Neuronal stem cell (in vitro differentiated cells): ENCODE results near the gene MAPKAPK3.

ENCODE experiments used
- DNase-seq: peaks from one replicate; pipeline ENCODE4 v3.0.0-alpha.2; 2013; ENCODE audit warnings: low spot score
- H2AFZ ChIP-seq: one replicate; pipeline ENCODE4 v1.6.1; 2013; ENCODE audit warnings: mild to moderate bottlenecking, low read length, inconsistent platforms
- H2AK5ac ChIP-seq: 2 replicates; pipeline ENCODE4 v1.6.1; 2013; ENCODE audit warnings: low read depth, mild to moderate bottlenecking, inconsistent platforms, low read length, moderate library complexity, mixed read lengths
- H2BK120ac ChIP-seq: 2 replicates; pipeline ENCODE4 v1.6.1; 2013; ENCODE audit warnings: low read depth, mild to moderate bottlenecking, inconsistent platforms, low read length, moderate library complexity, mixed read lengths
- H2BK12ac ChIP-seq: one replicate; pipeline ENCODE4 v1.6.1; 2013; ENCODE audit warnings: low read length, inconsistent platforms
- H2BK15ac ChIP-seq: 2 replicates; pipeline ENCODE4 v1.6.1; 2013; ENCODE audit warnings: mild to moderate bottlenecking, low read length, inconsistent platforms, mixed read lengths
- H2BK5ac ChIP-seq: one replicate; pipeline ENCODE4 v1.6.1; 2013; ENCODE audit warnings: inconsistent platforms, mild to moderate bottlenecking, low read length, moderate library complexity
- H3K14ac ChIP-seq: one replicate; pipeline ENCODE4 v1.6.1; 2013; ENCODE audit warnings: low read length, inconsistent platforms
- H3K18ac ChIP-seq: 2 replicates; pipeline ENCODE4 v1.6.1; 2013; ENCODE audit warnings: low read length, inconsistent platforms
- H3K23ac ChIP-seq: 2 replicates; pipeline ENCODE4 v1.6.1; 2013; ENCODE audit warnings: low read depth, mild to moderate bottlenecking, mixed read lengths, low read length, inconsistent platforms; ENCODE audit not compliant: poor library complexity
- H3K27ac ChIP-seq: replicated peaks from 3 replicates; pipeline ENCODE4 v1.5.1; 2013; ENCODE audit warnings: low read length, inconsistent platforms
- H3K27me3 ChIP-seq, 3 experiments: 2 replicates each; pipeline ENCODE4 v1.6.1; 2013; ENCODE audit warnings: low read length in 3 of 3, mild to moderate bottlenecking in 2 of 3, inconsistent platforms in 1 of 3, low read depth in 1 of 3, mixed read lengths in 1 of 3, moderate library complexity in 1 of 3; ENCODE audit not compliant: control insufficient read depth in 3 of 3, insufficient read depth in 3 of 3
- H3K36me3 ChIP-seq, 2 donors: replicated peaks in 1 of 2; 2 replicates each; pipeline ENCODE4 v1.6.1; 2013; ENCODE audit warnings: low read length in 2 of 2; ENCODE audit not compliant: control insufficient read depth in 2 of 2, insufficient read depth in 2 of 2
- H3K4ac ChIP-seq: 2 replicates; pipeline ENCODE4 v1.6.1; 2013; ENCODE audit warnings: inconsistent platforms, mild to moderate bottlenecking, low read length, moderate library complexity
- H3K4me1 ChIP-seq, 2 donors: 1 replicate in 1 of 2; 2 replicates in 1 of 2; pipeline ENCODE4 v1.6.1; 2013; ENCODE audit warnings: low read length in 2 of 2, low read depth in 1 of 2; ENCODE audit not compliant: control insufficient read depth in 2 of 2, insufficient read depth in 1 of 2
- H3K4me2 ChIP-seq: one replicate; pipeline ENCODE4 v1.6.1; 2013; ENCODE audit warnings: mild to moderate bottlenecking, low read length, inconsistent platforms; ENCODE audit not compliant: insufficient read depth, poor library complexity, severe bottlenecking
- H3K4me3 ChIP-seq, 2 donors: 2 replicates each; pipeline ENCODE4 v1.5.1; 2013; ENCODE audit warnings: low read length in 2 of 2, mild to moderate bottlenecking in 2 of 2, inconsistent platforms in 1 of 2, moderate library complexity in 1 of 2
- H3K79me1 ChIP-seq: one replicate; pipeline ENCODE4 v1.6.1; 2013; ENCODE audit warnings: low read depth, mild to moderate bottlenecking, inconsistent platforms, low read length, moderate library complexity
- H3K9ac ChIP-seq: one replicate; pipeline ENCODE4 v1.6.1; 2013; ENCODE audit warnings: mild to moderate bottlenecking, low read depth, low read length, inconsistent platforms; ENCODE audit not compliant: poor library complexity
- H3K9me3 ChIP-seq, 2 donors: replicated peaks in 1 of 2; 2 replicates each; pipeline versions ENCODE3 to v1.6.1; 2013; ENCODE audit warnings: low read length in 2 of 2, mild to moderate bottlenecking in 2 of 2, inconsistent platforms in 1 of 2, low read depth in 1 of 2, mixed read lengths in 1 of 2, moderate library complexity in 1 of 2; ENCODE audit not compliant: control insufficient read depth in 2 of 2, insufficient read depth in 1 of 2
- H4K8ac ChIP-seq: one replicate; pipeline ENCODE4 v1.6.1; 2013; ENCODE audit warnings: low read depth, mild to moderate bottlenecking, inconsistent platforms, low read length, moderate library complexity
- H4K91ac ChIP-seq: one replicate; pipeline ENCODE4 v1.6.1; 2013; ENCODE audit warnings: low read length, low read depth, mild to moderate bottlenecking, inconsistent platforms; ENCODE audit not compliant: poor library complexity
- WGBS, 2 donors: extraction: QIAGEN DNeasy Blood & Tissue Kit; methylation state at CpG; one replicate each; pipeline ENCODE4 v1.1.7; 2013; ENCODE audit warnings: missing lambda C conversion rate in 2 of 2, mixed read lengths in 1 of 2; ENCODE audit not compliant: insufficient read length in 2 of 2, insufficient replicate concordance in 1 of 2; ENCODE audit errors: extremely low coverage in 2 of 2; 5-methylcytosine and 5-hydroxymethylcytosine counted together

Gene MAPKAPK3

GRCh38 chr3:50671331-50671730 is 54.4 kb downstream of the MAPKAPK3 start:
- H3K9me3 ChIP-seq = no peaks in the 10 kb centered on the region
- no peak overlapping the region for H2BK12ac ChIP-seq
- H2BK15ac ChIP-seq = no peak overlapping the region
- no peak overlapping the region for H2BK5ac ChIP-seq
- peaks cover 0 to 5% of the 10 kb centered on the region in 2 donors for H3K4me1 ChIP-seq
- H3K27ac ChIP-seq = no peak overlapping the region
- H3K4me3 ChIP-seq = no peak overlapping the region
- no peak overlapping the region for H3K23ac ChIP-seq
- H2BK120ac ChIP-seq = no peak overlapping the region
- H2AFZ ChIP-seq = no peak overlapping the region
- H3K4ac ChIP-seq = no peak overlapping the region
- H4K91ac ChIP-seq = no peak overlapping the region
- no peak overlapping the region for H3K14ac ChIP-seq
- no peak overlapping the region for H3K9ac ChIP-seq
- H3K27me3 ChIP-seq = peaks cover 0 to 69% (median 3%) of the 10 kb centered on the region in 3 experiments
- DNase-seq = no peak
- WGBS, 2 donors = no CpG with 5 or more reads among the region's 4 CpGs
- no peak overlapping the region for H3K18ac ChIP-seq
- no peaks in the 10 kb centered on the region for H3K79me1 ChIP-seq
- no peak overlapping the region for H3K4me2 ChIP-seq
- no peak overlapping the region for H2AK5ac ChIP-seq
- no peaks in the 10 kb centered on the region for H3K36me3 ChIP-seq
- H4K8ac ChIP-seq = no peak overlapping the region

- Histone ChIP-seq H3K18ac (no peak overlapping the region), H3K9ac (no peak overlapping the region), H3K4ac (no peak overlapping the region), H2AK5ac (no peak overlapping the region), H2BK12ac (no peak overlapping the region), H3K14ac (no peak overlapping the region), H3K4me1 (peaks cover 0 to 5% of the 10 kb centered on the region in 2 donors), H2BK15ac (no peak overlapping the region), H2BK5ac (no peak overlapping the region), H3K23ac (no peak overlapping the region), H3K27ac (no peak overlapping the region), H3K27me3 (peaks cover 0 to 73% (median 3%) of the 10 kb centered on the region in 3 experiments), H2BK120ac (no peak overlapping the region), H4K8ac (no peak overlapping the region), H3K4me3 (no peak overlapping the region), H3K4me2 (no peak overlapping the region), H3K36me3 (no peaks in the 10 kb centered on the region), H3K9me3 (no peaks in the 10 kb centered on the region), H3K79me1 (no peaks in the 10 kb centered on the region), H2AFZ (no peak overlapping the region), H4K91ac (no peak overlapping the region)
- no CpG with 5 or more reads among the region's 3 CpGs for WGBS, 2 donors
- no peak for DNase-seq
Measured at GRCh38 chr3:50672656-50673055, 55.7 kb downstream of the MAPKAPK3 start.

- peak overlapping the region in 1 of 2 donors; percentile 99 for H3K4me3 ChIP-seq
- DNase-seq = no peak
- no peaks in the 10 kb centered on the region for H3K9me3 ChIP-seq
- H3K79me1 ChIP-seq = no peaks in the 10 kb centered on the region
- H4K91ac ChIP-seq = no peak overlapping the region
- no peak overlapping the region for H2BK15ac ChIP-seq
- H3K27ac ChIP-seq = no peak overlapping the region
- peak overlapping the region; percentile 72 for H2BK5ac ChIP-seq
- no peak overlapping the region for H3K18ac ChIP-seq
- no peak overlapping the region for H2BK12ac ChIP-seq
- no peak overlapping the region for H3K23ac ChIP-seq
- H3K14ac ChIP-seq = no peak overlapping the region
- no CpG with 5 or more reads among the region's 3 CpGs for WGBS, 2 donors
- H3K36me3 ChIP-seq = no peaks in the 10 kb centered on the region
- H2AFZ ChIP-seq = peak overlapping the region; percentile 89
- no peak overlapping the region for H2AK5ac ChIP-seq
- H3K4me1 ChIP-seq = peaks cover 0 to 5% of the 10 kb centered on the region in 2 donors
- no peak overlapping the region for H3K9ac ChIP-seq
- no peak overlapping the region for H3K4ac ChIP-seq
- H3K4me2 ChIP-seq = peak overlapping the region; percentile 87
- H4K8ac ChIP-seq = peak overlapping the region; percentile 17
- no peak overlapping the region for H2BK120ac ChIP-seq
- H3K27me3 ChIP-seq = peaks cover 0 to 75% (median 3%) of the 10 kb centered on the region in 3 experiments
Measured at GRCh38 chr3:50673931-50674330, 57.0 kb downstream of the MAPKAPK3 start.

GRCh38 chr3:50674349-50675178 is 57.6 kb downstream of the MAPKAPK3 start, which contains the start of gene DOCK3:
Gene DOCK3 (plus strand): TSS chr3:50674927. CDS start chr3:50675264, 337 bp downstream.
- Histone ChIP-seq H3K23ac (no peak within 1 kb of the TSS), H3K4me3 (peak within 1 kb of the TSS; percentile 48 to 99), H3K79me1 (no peaks in the 10 kb centered on the region), H2BK12ac (no peak within 1 kb of the TSS), H2BK120ac (no peak within 1 kb of the TSS), H3K9me3 (no peaks in the 10 kb centered on the region), H3K18ac (peak within 1 kb of the TSS; percentile 96), H4K91ac (peak within 1 kb of the TSS; percentile 25), H2BK5ac (peak within 1 kb of the TSS; percentile 72), H3K27ac (peak within 1 kb of the TSS; percentile 56), H3K9ac (peak within 1 kb of the TSS; percentile 96), H3K27me3 (peaks cover 0 to 78% (median 3%) of the 10 kb centered on the region in 3 experiments), H3K14ac (no peak within 1 kb of the TSS), H3K4me1 (peaks cover 0 to 5% of the 10 kb centered on the region in 2 donors), H4K8ac (peak within 1 kb of the TSS; percentile 17), H3K36me3 (no peaks in the 10 kb centered on the region), H3K4me2 (peak within 1 kb of the TSS; percentile 87), H2AFZ (peak within 1 kb of the TSS; percentile 89), H3K4ac (peak within 1 kb of the TSS; percentile 93), H2AK5ac (no peak within 1 kb of the TSS), H2BK15ac (peak within 1 kb of the TSS; percentile 0)
- WGBS, 2 donors = no CpG with 5 or more reads among the region's 89 CpGs
- peak; percentile 63 for DNase-seq
